CD4-positive, alpha-beta T cell treated with Interleukin-6 for 4 hours (primary cell): ENCODE data around the gene SLC6A3.
"Not testable (repeated sequence)": the region's sequence is repeated elsewhere in the genome, so short reads cannot be mapped to it uniquely, and the experiment has no call there.

Source experiments
- DNase-seq: peaks from one replicate; pipeline ENCODE4 v3.0.0-alpha.2; 2020; ENCODE audit warnings: mixed read lengths

SLC6A3 gene

GRCh38 chr5:1385395-1386273, 59.6 kb downstream of the SLC6A3 start:
- DNase-seq = peak; percentile 95

GRCh38 chr5:1384521-1384920, 60.7 kb downstream of the SLC6A3 start:
- DNase-seq = no peak

GRCh38 chr5:1383886-1384401, 61.3 kb downstream of the SLC6A3 start:
- no peak for DNase-seq

- no peak for DNase-seq
Measured at GRCh38 chr5:1383344-1383743, 61.9 kb downstream of the SLC6A3 start.

- DNase-seq = no peak
Measured at GRCh38 chr5:1382248-1382700, 63.0 kb downstream of the SLC6A3 start.

- DNase-seq = no peak
Measured at GRCh38 chr5:1381370-1382247, 63.6 kb downstream of the SLC6A3 start.

- no peak for DNase-seq
Measured at GRCh38 chr5:1380910-1381309, 64.3 kb downstream of the SLC6A3 start.

- peak; percentile 69 for DNase-seq
Measured at GRCh38 chr5:1380011-1380817, 65.0 kb downstream of the SLC6A3 start.

GRCh38 chr5:1378866-1379659, 66.2 kb downstream of the SLC6A3 start:
- no peak for DNase-seq

GRCh38 chr5:1378096-1378495, 67.1 kb downstream of the SLC6A3 start:
- DNase-seq = no peak

GRCh38 chr5:1376981-1377380, 68.3 kb downstream of the SLC6A3 start:
- DNase-seq = no peak

GRCh38 chr5:1375871-1376810, 69.1 kb downstream of the SLC6A3 start:
- no peak for DNase-seq

- no peak for DNase-seq
Measured at GRCh38 chr5:1374679-1375055, 70.6 kb downstream of the SLC6A3 start.

GRCh38 chr5:1374030-1374678, 71.1 kb downstream of the SLC6A3 start:
- no peak for DNase-seq

- not testable (repeated sequence) for DNase-seq
Measured at GRCh38 chr5:1371972-1372342, 73.3 kb downstream of the SLC6A3 start.

GRCh38 chr5:1371218-1371971, 73.8 kb downstream of the SLC6A3 start:
- no peak for DNase-seq

- DNase-seq = no peak
Measured at GRCh38 chr5:1370006-1370405, 75.2 kb downstream of the SLC6A3 start.

- no peak for DNase-seq
Measured at GRCh38 chr5:1368756-1369155, 76.5 kb downstream of the SLC6A3 start.

- DNase-seq = no peak
Measured at GRCh38 chr5:1368236-1368635, 77.0 kb downstream of the SLC6A3 start.
